Prostate gland (tissue), 2 donors: ENCODE measurements around the gene IL2RA.

Experiments used
- CTCF ChIP-seq, 4 experiments: fragments of 200-600 bp in 2 of 4; fragments of 450-650 bp in 2 of 4; sonication (generic) in 2 of 4; IDR thresholded peaks; 1 replicate in 3 of 4; 2 replicates in 1 of 4; pipeline ENCODE4 v1.5.1; 2016 to 2019; ENCODE audit warnings: antibody characterized with exemption in 4 of 4, mild to moderate bottlenecking in 2 of 4, moderate library complexity in 2 of 4
- POLR2A ChIP-seq: fragments of 450-650 bp; IDR thresholded peaks from one replicate; pipeline ENCODE4 v1.6.1; 2016; ENCODE audit warnings: antibody characterized with exemption, mild to moderate bottlenecking

GRCh38 chr10:6067457-6067856, 5.3 kb upstream of the IL2RA start:
- TF ChIP-seq CTCF (IDR thresholded peaks at IDR 0.05) (no peak), POLR2A (no peak)
